Thymus (tissue), 11 donors: ENCODE measurements around the gene CACNA2D3. TPM values are rescaled to one million over a fixed set of nuclear protein-coding genes. Genes with fewer than 3 reads are reported as not detected.

ENCODE experiments used
- DNase-seq, 9 donors: peaks; one replicate each; pipeline ENCODE4 v3.0.0-alpha.2; 2013; ENCODE audit warnings: low spot score in 9 of 9, low read depth in 6 of 9, missing footprints in 1 of 9
- H3K27ac ChIP-seq, 2 donors: one replicate each; pipeline ENCODE4 v1.5.1; 2013; ENCODE audit warnings: control low read depth in 1 of 2, low read depth in 1 of 2, low read length in 1 of 2, mild to moderate bottlenecking in 1 of 2, moderate library complexity in 1 of 2
- H3K27me3 ChIP-seq, 2 donors: one replicate each; pipeline ENCODE4 v1.5.1; 2013; ENCODE audit warnings: low read length in 1 of 2; ENCODE audit not compliant: control insufficient read depth in 2 of 2, insufficient read depth in 1 of 2
- H3K36me3 ChIP-seq, 2 donors: one replicate each; pipeline ENCODE4 v1.5.1; 2013; ENCODE audit warnings: low read length in 1 of 2, mild to moderate bottlenecking in 1 of 2, moderate library complexity in 1 of 2; ENCODE audit not compliant: control insufficient read depth in 2 of 2, insufficient read depth in 2 of 2
- H3K4me1 ChIP-seq, 2 donors: one replicate each; pipeline ENCODE4 v1.5.1; 2013; ENCODE audit warnings: low read length in 2 of 2; ENCODE audit not compliant: control insufficient read depth in 2 of 2, insufficient read depth in 2 of 2
- H3K4me3 ChIP-seq, 2 donors: one replicate each; pipeline ENCODE4 v1.5.1; 2013; ENCODE audit warnings: low read length in 2 of 2, control low read depth in 1 of 2, mild to moderate bottlenecking in 1 of 2
- H3K9me3 ChIP-seq, 2 donors: one replicate each; pipeline ENCODE4 v1.5.1; 2013; ENCODE audit warnings: low read length in 1 of 2, mild to moderate bottlenecking in 1 of 2; ENCODE audit not compliant: control insufficient read depth in 2 of 2, insufficient read depth in 1 of 2
- WGBS: extraction: QIAGEN DNeasy Blood & Tissue Kit; methylation state at CpG from one replicate; pipeline ENCODE4 v1.1.7; 2013; 5-methylcytosine and 5-hydroxymethylcytosine counted together
- polyA plus RNA-seq: library from polyadenylated mRNA; stranded (reverse); fragments of 200-250 nt; gene quantifications from one replicate; pipeline ENCODE4 v1.2.3, GENCODE V29; 2013
- total RNA-seq: library from RNA; stranded (reverse); fragments of 120-200 nt; gene quantifications from one replicate; pipeline ENCODE4 v1.2.4, GENCODE V29; 2013
- donor health status: healthy.

Gene CACNA2D3
- total and polyA plus RNA-seq, 2 donors = 1.8 to 2.1 TPM

DNA sequence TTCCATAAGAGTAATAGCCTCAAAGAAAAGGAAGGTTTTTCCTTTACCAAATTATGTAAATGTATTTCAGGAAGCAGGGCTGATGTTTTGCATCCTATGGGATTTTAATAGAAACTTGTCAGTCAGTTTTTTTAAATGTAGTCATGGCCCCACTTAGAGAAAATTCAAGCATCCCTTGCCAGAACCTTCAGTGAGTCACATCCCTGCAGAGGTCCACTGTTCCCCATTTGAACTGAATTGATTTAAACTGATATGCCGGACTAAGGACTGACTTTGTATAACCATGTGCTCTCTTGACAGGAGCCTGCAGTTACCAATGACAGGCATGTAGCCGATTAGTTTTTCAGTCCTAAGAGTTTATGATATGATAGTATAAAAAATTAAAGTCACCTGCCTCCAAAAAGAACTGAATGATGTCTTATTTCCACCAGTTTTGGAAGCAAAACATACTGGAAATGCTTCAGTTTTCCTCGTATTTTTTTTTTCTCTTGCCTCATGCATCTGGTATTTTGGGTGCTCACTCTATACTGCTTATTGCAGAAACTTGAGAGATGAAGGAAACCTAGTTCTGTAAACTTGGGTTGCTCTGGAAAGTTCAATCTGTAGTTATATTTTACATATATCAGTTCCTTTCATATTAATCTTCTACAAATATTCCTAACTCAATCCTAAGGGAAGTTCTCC, 774.8 kb downstream of the CACNA2D3 start:
- H3K9me3 ChIP-seq = no peaks in the 10 kb centered on the region
- no peak overlapping the region for H3K4me3 ChIP-seq
- 94% methylated on average over 3 of the region's 3 CpGs for WGBS
- DNase-seq = no peak
- H3K4me1 ChIP-seq = no peaks in the 10 kb centered on the region
- H3K27me3 ChIP-seq = no peaks in the 10 kb centered on the region
- no peaks in the 10 kb centered on the region for H3K36me3 ChIP-seq
- H3K27ac ChIP-seq = no peak overlapping the region

DNA sequence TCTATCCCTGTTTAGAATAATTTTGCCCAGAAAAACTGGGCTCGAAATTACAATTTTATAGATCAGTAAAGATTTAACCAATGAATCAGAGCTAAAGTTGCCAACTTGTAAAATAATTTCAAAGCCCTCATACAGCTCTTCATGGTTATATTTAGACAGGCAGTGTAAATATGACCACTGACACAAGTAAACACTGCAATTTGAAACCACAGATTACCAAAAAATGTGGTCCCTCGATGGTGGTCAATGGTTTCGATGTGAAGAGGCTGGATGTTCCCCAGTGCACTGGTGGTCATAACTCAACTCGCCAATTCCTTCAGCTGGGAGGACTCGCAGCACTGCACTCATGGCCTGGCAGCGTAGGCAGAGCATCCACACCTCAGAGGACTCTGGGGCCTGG, 776.9 kb downstream of the CACNA2D3 start:
- H3K27me3 ChIP-seq = no peaks in the 10 kb centered on the region
- DNase-seq = no peak
- WGBS = 91% methylated on average over 6 of the region's 6 CpGs

DNA sequence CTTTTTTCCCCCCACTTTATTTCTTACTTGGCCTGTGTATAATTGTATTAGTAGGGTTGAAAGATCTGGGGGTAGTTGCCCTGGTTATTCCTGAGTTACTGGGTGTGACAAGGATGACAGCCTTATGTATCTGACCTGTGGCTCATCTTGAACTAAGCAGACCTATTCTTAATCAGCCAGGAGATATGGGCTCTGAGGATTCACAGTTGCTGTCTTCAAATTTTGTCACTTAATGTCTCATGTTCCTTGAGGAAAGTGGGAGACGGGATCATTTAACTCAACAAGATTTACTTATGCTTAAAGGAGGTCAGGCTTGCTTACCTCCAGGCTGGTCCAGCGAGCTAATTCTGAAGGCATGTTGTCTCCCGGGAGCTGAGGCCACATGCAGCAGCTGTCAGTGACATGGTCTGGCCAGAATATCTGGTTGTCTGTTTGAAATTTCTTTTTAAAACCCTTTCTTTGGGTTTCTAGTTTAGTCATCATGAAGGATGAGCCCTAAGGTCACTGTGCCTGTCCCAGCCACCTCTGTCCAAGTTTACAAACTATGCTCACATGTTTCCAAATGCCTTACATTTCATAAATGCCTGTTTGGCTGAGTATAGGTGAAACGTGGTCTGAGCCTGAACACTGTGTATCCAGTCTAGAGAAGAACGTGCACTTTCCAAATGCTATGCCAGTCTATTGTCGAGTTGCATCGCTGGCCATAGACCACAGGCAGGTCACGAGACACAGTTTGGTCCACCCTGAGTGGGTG, 778.7 kb downstream of the CACNA2D3 start:
- WGBS = 91% methylated on average over 8 of the region's 8 CpGs
- no peak for DNase-seq
- Histone ChIP-seq H3K27ac (no peak overlapping the region), H3K4me3 (no peak overlapping the region), H3K9me3 (no peaks in the 10 kb centered on the region), H3K4me1 (no peaks in the 10 kb centered on the region), H3K27me3 (no peaks in the 10 kb centered on the region), H3K36me3 (no peaks in the 10 kb centered on the region)

More for the DNA sequence above, 776.9 kb downstream of the CACNA2D3 start:
- H3K9me3 ChIP-seq = no peaks in the 10 kb centered on the region
- H3K36me3 ChIP-seq = no peaks in the 10 kb centered on the region
- H3K4me1 ChIP-seq = no peaks in the 10 kb centered on the region
- no peak overlapping the region for H3K4me3 ChIP-seq
- H3K27ac ChIP-seq = no peak overlapping the region

DNA sequence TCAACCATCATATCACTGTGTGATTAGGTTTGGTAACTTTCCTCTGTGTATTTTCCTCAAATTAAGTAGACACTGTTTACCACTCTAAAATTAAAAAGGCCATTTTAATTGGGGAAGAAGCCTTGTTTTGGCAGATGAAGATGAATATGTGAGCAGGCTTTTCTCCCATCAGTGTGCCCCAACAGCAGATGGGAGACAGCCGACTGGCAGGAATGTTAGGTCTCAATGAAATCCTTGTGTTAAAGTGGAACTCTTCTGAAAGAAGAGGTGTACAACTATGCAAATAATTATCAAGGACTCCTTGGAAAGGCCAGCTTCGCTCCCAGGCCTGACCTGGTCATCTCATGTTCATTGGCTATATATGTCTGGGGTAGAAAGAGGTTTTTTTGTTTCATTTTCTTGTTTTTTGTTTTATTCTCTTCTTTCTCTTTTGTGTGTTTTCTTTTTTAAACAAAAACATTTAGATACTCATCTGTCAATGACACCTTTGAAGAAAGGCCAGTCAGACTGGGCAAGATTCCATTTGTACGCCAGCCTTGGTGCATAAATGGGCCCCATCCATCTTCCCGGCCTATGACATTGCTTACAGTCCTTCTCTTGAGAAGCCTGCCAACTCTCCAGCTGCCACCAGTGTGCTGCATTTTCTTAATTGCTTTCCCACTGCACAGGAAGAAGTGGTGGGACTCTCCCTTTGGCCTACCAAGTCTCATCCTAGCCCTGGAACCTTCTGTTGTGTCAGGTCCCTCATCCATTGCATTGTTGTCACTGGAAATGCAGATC, 779.7 kb downstream of the CACNA2D3 start:
- H3K9me3 ChIP-seq = no peaks in the 10 kb centered on the region
- H3K27me3 ChIP-seq = no peaks in the 10 kb centered on the region
- no peaks in the 10 kb centered on the region for H3K36me3 ChIP-seq
- no peak overlapping the region for H3K4me3 ChIP-seq
- no peak for DNase-seq
- WGBS = 86% methylated on average over 4 of the region's 4 CpGs
- no peak overlapping the region for H3K27ac ChIP-seq
- no peaks in the 10 kb centered on the region for H3K4me1 ChIP-seq

DNA sequence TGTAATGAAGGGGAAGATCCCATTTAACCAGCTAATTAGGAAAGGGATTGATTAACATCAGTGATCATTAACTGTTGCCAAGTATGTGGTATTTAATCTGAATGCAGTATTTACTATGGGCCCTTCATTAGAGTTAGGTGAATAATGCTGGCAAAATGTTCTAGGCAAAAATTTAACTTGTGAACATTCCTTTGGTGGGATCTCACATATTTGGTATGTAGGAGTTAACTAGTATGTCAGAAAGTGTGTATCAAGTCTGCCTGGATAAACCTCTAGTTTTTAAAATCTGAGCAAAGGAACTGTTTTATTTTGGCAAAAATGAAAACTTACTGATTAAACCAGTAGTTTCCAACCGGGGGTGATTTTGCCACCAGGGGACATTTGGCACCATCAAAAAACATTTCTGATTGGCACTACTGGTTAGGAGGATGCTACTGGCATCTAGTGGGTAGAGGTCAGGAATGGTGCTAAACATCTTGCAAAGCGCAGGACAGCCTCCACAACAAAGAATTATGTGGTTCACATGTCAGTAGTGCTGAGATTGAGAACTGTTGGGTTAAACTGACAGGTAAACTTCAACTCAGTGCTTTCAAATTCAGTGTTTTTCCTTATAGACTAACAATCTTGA, 783.0 kb downstream of the CACNA2D3 start:
- Histone ChIP-seq H3K9me3 (no peaks in the 10 kb centered on the region), H3K4me1 (no peaks in the 10 kb centered on the region), H3K27me3 (no peaks in the 10 kb centered on the region), H3K27ac (no peak overlapping the region), H3K4me3 (no peak overlapping the region), H3K36me3 (no peaks in the 10 kb centered on the region)
- 89% methylated on average over 2 of the region's 2 CpGs for WGBS
- no peak for DNase-seq

DNA sequence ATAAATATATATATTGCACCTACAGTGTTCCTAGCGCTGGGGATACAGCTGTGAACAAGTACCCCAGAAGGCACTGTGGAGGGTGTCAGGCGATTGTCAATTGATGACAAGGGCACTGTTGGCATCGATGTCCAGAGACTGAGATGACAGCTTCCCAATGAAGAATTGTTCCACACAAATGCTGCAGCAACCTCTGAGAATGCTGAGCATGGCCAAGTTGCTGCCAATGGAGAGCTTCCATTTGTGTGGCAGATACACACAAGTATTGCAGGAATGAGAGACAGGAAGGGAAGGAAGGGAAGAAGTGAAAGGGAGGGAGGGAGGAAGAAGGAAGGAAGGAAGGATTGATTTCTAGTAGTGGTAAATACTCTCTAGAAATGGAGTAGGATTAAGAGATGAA, 783.6 kb downstream of the CACNA2D3 start:
- H3K27me3 ChIP-seq = no peaks in the 10 kb centered on the region
- 95% methylated on average over 3 of the region's 3 CpGs for WGBS
- H3K4me1 ChIP-seq = no peaks in the 10 kb centered on the region
- H3K9me3 ChIP-seq = no peaks in the 10 kb centered on the region
- no peak overlapping the region for H3K4me3 ChIP-seq
- DNase-seq = no peak
- H3K27ac ChIP-seq = no peak overlapping the region
- H3K36me3 ChIP-seq = no peaks in the 10 kb centered on the region

DNA sequence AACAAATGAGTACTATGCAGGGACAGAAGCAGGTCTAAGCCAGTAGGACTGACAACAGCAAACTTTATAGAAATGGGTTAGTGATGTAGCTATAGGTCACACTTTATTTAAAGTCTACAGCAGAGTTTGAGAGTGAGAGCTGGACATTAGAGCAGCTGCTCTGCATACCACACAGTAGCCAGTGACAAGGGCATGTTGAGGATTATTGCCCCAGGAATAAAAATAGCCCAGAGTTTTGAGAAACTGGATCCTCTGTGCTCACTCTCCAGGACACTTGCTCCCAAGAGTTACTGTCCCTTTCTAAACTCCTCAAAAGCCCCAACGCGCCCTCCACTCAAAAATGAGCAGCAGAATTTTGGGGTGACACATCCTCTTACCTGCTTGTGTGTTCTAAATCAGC, 784.4 kb downstream of the CACNA2D3 start:
- no peaks in the 10 kb centered on the region for H3K27me3 ChIP-seq
- WGBS = 98% methylated on average over 2 of the region's 2 CpGs
- no peak overlapping the region for H3K27ac ChIP-seq
- H3K36me3 ChIP-seq = no peaks in the 10 kb centered on the region
- no peaks in the 10 kb centered on the region for H3K4me1 ChIP-seq
- H3K4me3 ChIP-seq = no peak overlapping the region
- no peaks in the 10 kb centered on the region for H3K9me3 ChIP-seq
- no peak for DNase-seq

DNA sequence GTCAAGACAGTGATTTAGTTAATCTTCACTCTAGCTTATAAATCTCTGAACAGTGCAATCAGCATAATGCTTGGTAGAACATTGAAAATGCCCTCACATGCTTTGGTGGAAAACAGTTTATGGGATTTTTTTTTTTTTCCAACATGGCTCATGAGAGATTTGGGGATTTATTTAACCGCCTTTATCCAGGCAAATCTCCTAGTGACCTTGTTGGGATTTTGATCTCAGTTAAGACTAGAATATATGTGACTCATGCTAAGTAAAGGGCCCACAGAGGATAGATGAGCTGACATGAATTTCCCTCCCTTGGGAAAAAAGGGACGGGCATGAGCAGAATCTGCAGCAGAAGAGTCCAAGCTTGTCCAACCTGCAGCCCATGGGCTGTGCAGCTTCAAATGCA, 786.8 kb downstream of the CACNA2D3 start:
- WGBS = 94% methylated on average over 2 of the region's 2 CpGs
- H3K4me3 ChIP-seq = no peak overlapping the region
- H3K27me3 ChIP-seq = no peaks in the 10 kb centered on the region
- no peaks in the 10 kb centered on the region for H3K9me3 ChIP-seq
- no peak overlapping the region for H3K27ac ChIP-seq
- no peak for DNase-seq
- no peaks in the 10 kb centered on the region for H3K4me1 ChIP-seq
- H3K36me3 ChIP-seq = no peaks in the 10 kb centered on the region

DNA sequence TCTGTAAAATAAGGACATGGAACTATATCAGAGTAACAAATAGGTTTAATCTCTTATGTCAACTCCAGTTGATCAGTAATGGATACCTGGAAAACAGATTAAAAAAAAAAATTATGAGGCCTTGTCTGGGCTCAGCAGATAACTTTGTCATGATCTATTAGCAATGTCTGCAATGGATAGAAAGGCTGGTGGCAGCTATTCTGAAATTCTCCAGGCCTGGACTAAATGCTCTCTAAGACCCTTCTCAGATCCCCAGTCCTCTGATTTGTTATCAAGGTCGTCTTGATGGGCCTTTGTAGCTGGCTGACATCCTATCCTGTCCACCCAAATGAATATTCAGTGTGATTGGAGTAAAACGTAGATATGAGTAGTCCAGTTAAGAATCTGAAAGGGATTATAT, 791.8 kb downstream of the CACNA2D3 start:
- Histone ChIP-seq H3K36me3 (no peaks in the 10 kb centered on the region), H3K4me3 (no peak overlapping the region), H3K27me3 (no peaks in the 10 kb centered on the region), H3K4me1 (no peaks in the 10 kb centered on the region), H3K9me3 (no peaks in the 10 kb centered on the region), H3K27ac (no peak overlapping the region)
- WGBS = 67% methylated on average over 2 of the region's 2 CpGs
- no peak for DNase-seq
